Measurements from ENCODE around the gene SMIM45.
A peak's percentile ranks its signal among the peaks of the same experiment; 100 is the strongest.

Gene SMIM45

DNA sequence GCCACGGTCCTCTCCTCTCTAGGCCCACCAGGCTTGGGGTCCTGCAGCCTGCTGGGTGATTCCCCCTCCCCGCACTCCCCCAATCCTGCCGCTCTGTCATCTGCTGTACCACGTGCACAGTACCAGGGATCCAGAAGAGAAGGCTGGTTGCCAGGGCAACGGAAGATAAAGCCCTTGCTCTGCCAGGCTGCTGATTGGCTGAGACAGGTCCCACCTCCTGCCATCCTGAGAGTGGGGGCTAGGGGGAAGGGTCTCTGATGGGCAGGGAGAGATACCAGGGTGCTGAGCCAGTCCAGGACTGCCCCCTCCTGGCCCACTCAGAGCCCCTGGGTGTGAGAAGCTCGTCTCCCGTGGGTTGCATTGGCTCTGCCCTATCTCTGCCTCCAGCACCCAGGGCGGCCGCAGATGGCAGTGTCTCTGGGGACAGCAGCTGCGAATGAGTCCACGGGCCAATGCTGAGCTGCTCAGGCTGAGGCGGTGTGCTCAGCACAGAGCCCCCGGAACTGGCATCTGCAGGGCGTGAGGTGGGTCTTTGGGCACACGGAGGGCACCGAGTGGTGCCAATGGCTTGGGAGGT, at the start of gene SMIM45:
Gene SMIM45, plus strand, starts transcription at position 253 of the 577 bp plus-strand sequence.
- TF ChIP-seq, protein P1, sequence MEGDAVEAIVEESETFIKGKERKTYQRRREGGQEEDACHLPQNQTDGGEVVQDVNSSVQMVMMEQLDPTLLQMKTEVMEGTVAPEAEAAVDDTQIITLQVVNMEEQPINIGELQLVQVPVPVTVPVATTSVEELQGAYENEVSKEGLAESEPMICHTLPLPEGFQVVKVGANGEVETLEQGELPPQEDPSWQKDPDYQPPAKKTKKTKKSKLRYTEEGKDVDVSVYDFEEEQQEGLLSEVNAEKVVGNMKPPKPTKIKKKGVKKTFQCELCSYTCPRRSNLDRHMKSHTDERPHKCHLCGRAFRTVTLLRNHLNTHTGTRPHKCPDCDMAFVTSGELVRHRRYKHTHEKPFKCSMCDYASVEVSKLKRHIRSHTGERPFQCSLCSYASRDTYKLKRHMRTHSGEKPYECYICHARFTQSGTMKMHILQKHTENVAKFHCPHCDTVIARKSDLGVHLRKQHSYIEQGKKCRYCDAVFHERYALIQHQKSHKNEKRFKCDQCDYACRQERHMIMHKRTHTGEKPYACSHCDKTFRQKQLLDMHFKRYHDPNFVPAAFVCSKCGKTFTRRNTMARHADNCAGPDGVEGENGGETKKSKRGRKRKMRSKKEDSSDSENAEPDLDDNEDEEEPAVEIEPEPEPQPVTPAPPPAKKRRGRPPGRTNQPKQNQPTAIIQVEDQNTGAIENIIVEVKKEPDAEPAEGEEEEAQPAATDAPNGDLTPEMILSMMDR (IDR thresholded peaks at IDR 0.05; ENCODE audit: low read length, missing control alignments), result no peak
- no peak within 1 kb of the TSS for H3K4me3 ChIP-seq (replicated peaks; ENCODE audit: low read depth, low read length)
- peak; percentile 10 for DNase-seq (ENCODE audit: low read depth)

DNA sequence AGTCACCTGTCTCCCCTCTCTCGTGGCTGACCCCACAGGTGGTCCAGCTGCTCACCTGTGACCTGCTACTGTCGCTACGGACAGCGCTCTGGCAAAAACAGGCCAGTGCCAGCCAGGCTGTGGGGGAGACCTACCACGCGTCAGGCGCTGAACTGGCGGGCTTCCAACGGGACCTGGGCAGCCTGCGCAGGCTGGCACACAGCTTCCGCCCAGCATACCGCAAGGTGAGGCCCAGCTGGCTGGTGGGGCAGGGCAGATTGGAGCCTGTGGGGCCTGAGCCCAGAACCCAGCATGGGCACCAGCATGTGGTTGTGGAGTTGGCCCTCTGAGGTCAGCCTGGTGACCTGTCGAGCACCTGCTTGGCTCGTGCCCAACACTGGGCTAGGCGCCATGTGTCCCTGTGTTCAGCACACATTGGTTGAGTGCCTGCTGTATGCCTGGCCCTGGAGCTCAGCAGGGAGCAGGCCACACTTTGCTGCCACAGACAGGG, 49.0 kb upstream of the SMIM45 start:
- TF ChIP-seq, protein P1 (IDR thresholded peaks at IDR 0.05; ENCODE audit: low read length, missing control alignments), result no peak
- H3K4me3 ChIP-seq (replicated peaks; ENCODE audit: low read depth, low read length), result no peak overlapping the region
- DNase-seq (ENCODE audit: low read depth), result no peak

DNA sequence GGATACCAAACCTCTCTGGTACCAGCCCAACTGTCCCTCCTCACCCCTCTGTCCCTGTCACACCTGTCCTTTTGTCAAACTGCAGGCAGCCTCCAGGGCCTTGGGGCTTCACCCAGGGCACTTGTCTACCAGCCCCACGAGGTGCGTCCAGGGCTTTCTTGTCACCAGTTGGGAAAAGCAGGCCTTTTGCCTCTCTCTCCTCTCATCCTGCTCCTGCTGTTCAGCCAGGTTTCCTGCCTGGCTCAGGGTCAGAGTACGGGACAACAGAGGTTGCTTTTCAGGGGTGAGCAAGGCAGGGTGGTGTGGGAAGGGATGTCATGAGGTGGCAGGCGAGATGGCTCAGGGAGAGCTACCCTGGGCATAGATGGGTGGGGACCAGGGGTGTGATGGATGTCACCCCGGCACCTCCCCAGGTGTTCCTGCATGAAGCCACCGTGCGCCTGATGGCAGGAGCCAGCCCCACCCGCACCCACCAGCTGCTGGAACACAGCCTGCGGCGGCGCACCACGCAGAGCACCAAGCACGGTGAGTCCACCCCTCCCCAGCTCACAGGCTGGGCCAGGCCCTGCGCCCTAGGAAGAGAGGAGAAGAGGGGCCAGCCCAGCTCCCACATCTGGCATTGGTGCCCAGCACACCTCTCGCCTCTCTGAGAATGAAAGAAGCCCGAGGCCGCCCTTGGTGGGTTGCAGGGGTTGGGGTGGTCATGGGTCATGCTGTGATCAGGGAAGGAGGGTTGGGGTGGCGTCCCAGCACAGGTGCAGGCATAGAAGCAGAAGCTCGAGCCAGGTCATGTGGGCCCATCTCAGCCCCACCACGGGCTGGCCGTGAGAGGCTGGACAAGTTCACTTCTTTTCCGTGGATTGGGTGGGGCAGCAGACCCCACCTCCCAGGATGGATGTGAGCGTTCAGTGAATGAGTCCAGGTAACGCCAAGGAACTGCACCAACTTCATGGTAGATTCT, 47.2 kb upstream of the SMIM45 start:
- TF ChIP-seq, protein P1 (IDR thresholded peaks at IDR 0.05; ENCODE audit: low read length, missing control alignments), result no peak
- H3K4me3 ChIP-seq (replicated peaks; ENCODE audit: low read depth, low read length), result no peak overlapping the region
- DNase-seq (ENCODE audit: low read depth), result no peak

DNA sequence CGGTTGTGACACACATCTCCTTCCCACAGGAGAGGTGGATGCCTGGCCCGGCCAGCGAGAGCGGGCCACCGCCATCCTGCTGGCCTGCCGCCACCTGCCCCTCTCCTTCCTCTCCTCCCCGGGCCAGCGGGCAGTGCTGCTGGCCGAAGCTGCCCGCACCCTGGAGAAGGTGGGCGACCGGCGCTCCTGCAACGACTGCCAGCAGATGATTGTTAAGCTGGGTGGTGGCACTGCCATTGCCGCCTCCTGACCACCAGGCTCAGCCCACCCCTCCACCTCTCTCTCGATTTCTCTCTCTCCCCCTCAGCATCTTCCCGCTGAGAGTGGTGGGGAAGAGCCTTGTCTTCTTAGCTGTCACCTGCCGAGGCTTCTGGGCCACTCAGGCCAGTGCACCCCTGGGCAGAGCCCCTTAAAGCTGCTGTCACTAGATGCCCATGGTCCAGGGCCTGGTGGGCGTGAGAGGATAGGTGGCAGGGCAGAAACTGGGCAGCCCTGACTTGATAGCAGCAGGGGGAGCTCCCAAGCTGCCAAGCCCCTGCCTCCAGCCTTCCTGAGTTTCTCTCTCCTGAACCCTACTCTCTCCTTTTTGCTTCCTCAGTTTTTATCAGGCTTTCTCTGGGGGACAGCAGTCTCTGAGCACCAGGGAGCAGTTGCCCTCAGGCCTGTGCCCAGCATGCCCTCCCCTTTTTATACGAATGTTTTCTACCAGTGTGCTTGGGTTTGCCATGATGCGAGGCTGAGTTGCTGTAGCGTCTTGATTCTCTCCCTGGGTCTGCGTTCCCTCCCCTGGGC, 46.3 kb upstream of the SMIM45 start:
- H3K4me3 ChIP-seq (replicated peaks; ENCODE audit: low read depth, low read length), result no peak overlapping the region
- no peak for DNase-seq (ENCODE audit: low read depth)
- TF ChIP-seq, protein P1 (IDR thresholded peaks at IDR 0.05; ENCODE audit: low read length, missing control alignments), result no peak

DNA sequence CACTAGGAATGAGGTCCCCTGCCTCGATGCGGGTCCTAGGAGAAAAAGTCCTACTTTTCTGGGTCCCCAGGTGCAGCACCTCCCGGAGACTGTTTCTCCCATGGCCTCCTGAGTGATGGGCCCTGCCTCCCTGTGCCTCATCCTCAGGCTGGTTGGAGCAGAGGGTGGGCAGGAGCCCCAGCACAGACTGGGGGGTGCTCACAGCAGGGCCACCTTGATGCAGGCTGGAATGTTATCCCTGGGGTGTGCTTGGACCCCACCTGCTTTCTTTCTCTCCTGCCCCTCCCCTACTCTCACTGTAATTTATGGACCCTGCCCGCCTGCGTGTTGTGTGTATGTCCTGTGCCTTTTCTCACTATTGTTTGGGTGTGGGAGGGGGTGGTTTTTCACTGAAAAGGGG, 45.1 kb upstream of the SMIM45 start:
- TF ChIP-seq, protein P1 (IDR thresholded peaks at IDR 0.05; ENCODE audit: low read length, missing control alignments), result no peak
- DNase-seq (ENCODE audit: low read depth), result no peak
- no peak overlapping the region for H3K4me3 ChIP-seq (replicated peaks; ENCODE audit: low read depth, low read length)

DNA sequence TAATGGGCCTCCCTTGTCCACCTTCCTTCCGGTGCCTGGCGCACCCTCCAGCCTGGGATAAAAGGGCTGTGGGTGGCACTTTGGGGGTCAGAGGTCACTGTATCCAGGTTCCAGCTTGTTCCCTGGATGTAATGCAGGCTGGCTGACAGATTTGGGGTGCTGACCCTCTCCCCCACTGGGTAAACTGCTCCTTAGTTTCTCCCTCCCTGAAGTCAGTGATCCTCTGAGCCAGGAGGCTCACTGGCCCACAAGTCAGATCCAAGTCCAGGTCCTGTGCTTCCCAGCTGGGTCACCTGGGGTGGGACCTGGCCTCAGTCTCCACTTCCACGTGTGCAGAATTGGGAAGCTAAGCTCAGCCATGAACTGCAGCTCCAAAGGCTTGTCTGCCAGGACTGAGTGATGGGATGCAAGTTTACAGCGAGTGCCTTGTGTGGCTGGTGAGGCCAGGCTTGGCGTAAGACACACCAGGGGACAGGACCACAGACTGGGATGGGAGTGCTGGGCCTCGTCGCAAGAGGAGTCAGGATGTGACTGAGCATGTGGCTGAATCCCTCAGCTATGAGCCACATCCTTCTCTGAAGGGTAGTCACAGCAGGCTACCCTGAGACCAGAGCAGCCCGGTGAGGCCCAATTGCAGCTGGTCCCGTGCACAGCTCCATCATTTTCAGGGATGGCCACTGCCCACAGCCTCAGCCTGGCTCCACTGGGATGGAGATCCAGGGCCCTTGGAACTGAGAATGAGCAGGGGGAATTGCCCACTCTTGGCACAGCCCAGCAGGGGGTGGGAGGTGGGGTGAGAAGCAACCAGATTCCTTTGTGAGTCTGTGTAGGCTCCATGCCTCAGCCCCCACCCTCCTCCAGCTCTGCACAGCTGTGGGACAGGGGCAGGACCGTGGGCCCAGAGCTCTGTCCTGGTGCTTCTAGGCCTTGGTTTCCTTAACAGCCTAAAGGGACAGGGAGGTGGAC, 44.2 kb upstream of the SMIM45 start:
- no peak overlapping the region for H3K4me3 ChIP-seq (replicated peaks; ENCODE audit: low read depth, low read length)
- DNase-seq (ENCODE audit: low read depth), result no peak
- TF ChIP-seq, protein P1 (IDR thresholded peaks at IDR 0.05; ENCODE audit: low read length, missing control alignments), result no peak

Data from fibroblast of pulmonary artery (primary cell).